PC-9 (cell line): ENCODE data around the gene GRP. TPM values are rescaled to one million over a fixed set of nuclear protein-coding genes. Genes with fewer than 3 reads are reported as not detected.

Experiments
- BruUV-seq: library from RNA; stranded (reverse); fragments of 400-500 nt; replicated peaks from 2 replicates; lab custom pipeline; 2021; lab: Mats Ljungman, UMichigan
- CTCF ChIA-PET: fragments of 300-600 bp; sonication (Branson Sonifier 250); formaldehyde crosslinking; loops from one replicate; lab custom pipeline; 2022; ENCODE audit warnings: antibody characterized with exemption; lab: Charles Lee
- POLR2A ChIA-PET: fragments of 300-600 bp; sonication (Branson Sonifier 250); formaldehyde crosslinking; loops from one replicate; lab custom pipeline; 2022; ENCODE audit warnings: antibody characterized with exemption; ENCODE audit not compliant: unreplicated experiment; lab: Charles Lee
- DNase-seq, 2 experiments: peaks; one replicate each; pipeline versions ENCODE4 v3.0.0 to v3.0.0-alpha.2; 2015 to 2022; ENCODE audit warnings: mixed read lengths in 1 of 2
- H2AFZ ChIP-seq: fragments of 200-600 bp; sonication (generic); 2 replicates; pipeline ENCODE4 v1.8.1; 2017; ENCODE audit warnings: antibody characterized with exemption
- H3F3A ChIP-seq: fragments of 200-600 bp; sonication (generic); 2 replicates; pipeline ENCODE4 v1.8.1; 2017; ENCODE audit warnings: antibody characterized with exemption, mild to moderate bottlenecking, low read depth; ENCODE audit not compliant: insufficient read depth
- H3K27ac ChIP-seq: fragments of 200-600 bp; sonication (generic); 2 replicates; pipeline ENCODE4 v1.6.1; 2016; ENCODE audit warnings: mixed run types
- H3K27me3 ChIP-seq: fragments of 200-600 bp; sonication (generic); 2 replicates; pipeline ENCODE4 v1.6.1; 2016; ENCODE audit warnings: low read depth, mixed run types; ENCODE audit not compliant: insufficient read depth
- H3K36me3 ChIP-seq: fragments of 200-600 bp; sonication (generic); 2 replicates; pipeline ENCODE4 v1.6.1; 2016; ENCODE audit warnings: low read depth, mixed run types
- H3K4me1 ChIP-seq: fragments of 200-600 bp; sonication (generic); replicated peaks from 2 replicates; pipeline ENCODE4 v1.6.1; 2016; ENCODE audit warnings: mixed run types; ENCODE audit not compliant: insufficient read depth
- H3K4me2 ChIP-seq: fragments of 200-600 bp; sonication (generic); 2 replicates; pipeline ENCODE4 v1.6.1; 2017; ENCODE audit warnings: mixed run types
- H3K4me3 ChIP-seq: fragments of 200-600 bp; sonication (generic); 2 replicates; pipeline ENCODE4 v1.6.1; 2016; ENCODE audit warnings: mixed run types
- H3K79me2 ChIP-seq: fragments of 200-600 bp; sonication (generic); 2 replicates; pipeline ENCODE4 v1.6.1; 2017; ENCODE audit warnings: low read depth, mixed run types
- H3K9me2 ChIP-seq: fragments of 200-600 bp; sonication (generic); 2 replicates; pipeline ENCODE4 v1.8.1; 2017; ENCODE audit warnings: mild to moderate bottlenecking; ENCODE audit not compliant: insufficient read depth
- H3K9me3 ChIP-seq: fragments of 200-600 bp; sonication (generic); 2 replicates; pipeline ENCODE4 v1.8.1; 2016; ENCODE audit warnings: low read depth; ENCODE audit not compliant: insufficient read depth
- H4K20me1 ChIP-seq: fragments of 200-600 bp; sonication (generic); 2 replicates; pipeline ENCODE4 v1.8.1; 2017; ENCODE audit not compliant: insufficient read depth
- EZH2 ChIP-seq: fragments of 200-600 bp; sonication (generic); IDR thresholded peaks from 2 replicates; pipeline ENCODE4 v1.8.0; 2017; ENCODE audit warnings: antibody characterized with exemption, low read depth
- intact Hi-C: fragments of 100-400 bp; cut with micrococcal nuclease; formaldehyde crosslinking; loops from one replicate; pipeline ENCODE4 v1.10.0; 2022; ENCODE audit not compliant: unreplicated experiment
- total RNA-seq: library from RNA; stranded (reverse); gene quantifications from 2 replicates; pipeline ENCODE4 v1.2.3, GENCODE V29; 2021
- TF ChIP-seq, protein P1 (sequence below): fragments of 200-600 bp; sonication (generic); conservative IDR thresholded peaks from 2 replicates; pipeline ENCODE4 v1.6.1; 2017; ENCODE audit warnings: mixed run types, antibody characterized with exemption, mild to moderate bottlenecking, moderate library complexity

GRP gene
- total RNA-seq, 1 experiment from 2014 or later, result not detected

DNA sequence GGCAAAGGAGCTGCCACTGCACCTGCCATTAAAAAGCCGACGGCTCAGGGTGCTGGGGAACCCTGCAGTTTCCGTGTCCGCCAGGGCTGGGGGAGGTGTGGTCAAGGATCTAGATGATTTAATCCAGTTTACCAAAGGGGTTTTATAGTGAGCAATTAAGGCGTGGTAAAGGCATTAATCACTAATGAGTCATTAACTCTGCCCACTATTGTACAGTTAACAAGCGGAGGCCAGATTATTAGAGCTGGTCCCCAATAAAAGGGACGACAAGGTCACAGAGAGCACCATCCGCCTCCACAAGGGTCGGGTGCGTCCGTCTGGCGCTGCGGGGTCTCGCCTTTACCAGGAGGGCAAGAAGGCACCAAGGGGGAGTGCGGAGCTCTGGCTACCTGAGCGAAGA, 43.7 kb downstream of the GRP start:
- intact Hi-C loops, result no loop called here
- H3K36me3 ChIP-seq, result no peaks in the 10 kb centered on the region
- H3K79me2 ChIP-seq, result no peaks in the 10 kb centered on the region
- DNase-seq, result no peak
- H3K27me3 ChIP-seq, result peaks cover 4% of the 10 kb centered on the region; the same call in 1 of the 2 replicates
- H3F3A ChIP-seq, result no peaks in the 10 kb centered on the region
- no peaks in the 10 kb centered on the region for H4K20me1 ChIP-seq
- ChIA-PET CTCF (no interaction called here), POLR2A (no interaction called here)
- TF ChIP-seq, protein P1, sequence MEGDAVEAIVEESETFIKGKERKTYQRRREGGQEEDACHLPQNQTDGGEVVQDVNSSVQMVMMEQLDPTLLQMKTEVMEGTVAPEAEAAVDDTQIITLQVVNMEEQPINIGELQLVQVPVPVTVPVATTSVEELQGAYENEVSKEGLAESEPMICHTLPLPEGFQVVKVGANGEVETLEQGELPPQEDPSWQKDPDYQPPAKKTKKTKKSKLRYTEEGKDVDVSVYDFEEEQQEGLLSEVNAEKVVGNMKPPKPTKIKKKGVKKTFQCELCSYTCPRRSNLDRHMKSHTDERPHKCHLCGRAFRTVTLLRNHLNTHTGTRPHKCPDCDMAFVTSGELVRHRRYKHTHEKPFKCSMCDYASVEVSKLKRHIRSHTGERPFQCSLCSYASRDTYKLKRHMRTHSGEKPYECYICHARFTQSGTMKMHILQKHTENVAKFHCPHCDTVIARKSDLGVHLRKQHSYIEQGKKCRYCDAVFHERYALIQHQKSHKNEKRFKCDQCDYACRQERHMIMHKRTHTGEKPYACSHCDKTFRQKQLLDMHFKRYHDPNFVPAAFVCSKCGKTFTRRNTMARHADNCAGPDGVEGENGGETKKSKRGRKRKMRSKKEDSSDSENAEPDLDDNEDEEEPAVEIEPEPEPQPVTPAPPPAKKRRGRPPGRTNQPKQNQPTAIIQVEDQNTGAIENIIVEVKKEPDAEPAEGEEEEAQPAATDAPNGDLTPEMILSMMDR, result no peak
- no peak for TF ChIP-seq EZH2
- H3K27ac ChIP-seq, result no peak overlapping the region
- BruUV-seq, result no TSS peak
- H3K9me2 ChIP-seq, result no peaks in the 10 kb centered on the region
- no peaks in the 10 kb centered on the region for H3K4me1 ChIP-seq
- no peaks in the 10 kb centered on the region for H3K9me3 ChIP-seq
- no peak overlapping the region for H3K4me3 ChIP-seq
- H2AFZ ChIP-seq, result no peak overlapping the region
- H3K4me2 ChIP-seq, result 0 out of 2 replicates have a peak overlapping the region, but pooled peaks have one; percentile 21

DNA sequence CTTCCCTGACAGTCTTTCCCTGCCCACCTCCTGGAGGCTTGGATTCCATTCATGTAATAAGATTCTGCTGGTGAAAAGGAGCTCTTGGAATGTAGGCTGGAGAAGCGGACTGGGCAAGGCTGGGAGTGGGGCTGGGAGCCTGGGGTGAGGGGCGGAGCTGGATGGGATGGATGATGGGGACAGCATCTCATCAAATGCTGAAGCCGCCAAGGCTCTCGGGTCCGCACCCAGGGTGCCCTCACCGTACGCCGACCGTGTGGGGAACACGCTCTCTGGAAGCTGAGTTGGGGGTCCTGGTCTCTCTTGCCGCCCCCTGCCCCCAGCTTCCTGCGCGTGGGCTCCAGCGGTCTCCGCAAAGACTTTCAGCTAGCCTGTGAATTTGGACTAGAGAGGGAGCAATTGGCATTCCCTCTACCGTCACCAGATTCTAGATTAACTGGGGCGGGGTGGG, 44.2 kb downstream of the GRP start:
- Histone ChIP-seq H3F3A (no peaks in the 10 kb centered on the region), H3K9me3 (no peaks in the 10 kb centered on the region), H3K27me3 (peaks cover 4% of the 10 kb centered on the region; the same call in 1 of the 2 replicates), H3K79me2 (no peaks in the 10 kb centered on the region), H3K4me2 (no peak overlapping the region), H3K9me2 (no peaks in the 10 kb centered on the region), H2AFZ (no peak overlapping the region), H3K27ac (no peak overlapping the region), H3K4me1 (no peaks in the 10 kb centered on the region), H4K20me1 (no peaks in the 10 kb centered on the region), H3K36me3 (no peaks in the 10 kb centered on the region), H3K4me3 (no peak overlapping the region)
- no TSS peak for BruUV-seq
- POLR2A ChIA-PET, result no interaction called here
- intact Hi-C loops, result no loop called here
- CTCF ChIA-PET, result no interaction called here
- TF ChIP-seq EZH2, result no peak
- TF ChIP-seq, protein P1, result no peak
- DNase-seq, result no peak

DNA sequence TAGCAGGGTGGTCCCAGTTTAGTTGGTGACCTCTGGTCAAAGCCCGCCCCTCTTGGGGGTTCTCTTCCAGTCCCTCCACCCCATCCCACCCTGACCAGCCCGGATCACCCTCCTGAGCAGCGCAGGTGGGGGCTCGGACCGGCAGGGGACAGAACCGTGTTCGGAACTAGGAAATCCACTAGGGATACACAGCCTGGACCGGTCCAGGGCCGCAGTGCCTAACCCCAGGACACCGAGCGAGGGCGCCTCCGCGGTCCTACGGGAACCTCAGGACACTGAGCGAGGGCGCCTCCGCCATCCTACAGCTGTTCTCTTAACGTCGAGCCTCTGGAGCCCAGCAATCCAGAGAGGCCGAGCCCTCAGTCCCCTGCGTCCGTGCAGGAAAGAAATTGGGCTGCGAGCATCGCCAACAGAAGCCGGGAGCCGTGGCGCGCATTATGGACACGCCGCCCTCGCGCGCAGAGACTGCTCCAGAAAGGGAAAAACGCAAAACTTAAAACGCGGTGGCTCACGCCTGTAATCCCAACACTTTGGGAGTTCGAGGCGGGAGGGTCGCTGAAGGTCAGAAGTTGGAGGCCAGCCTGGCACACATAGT, 44.8 kb downstream of the GRP start:
- POLR2A ChIA-PET, result no interaction called here
- intact Hi-C loops, result no loop called here
- no TSS peak for BruUV-seq
- H3K27ac ChIP-seq, result no peak overlapping the region
- H4K20me1 ChIP-seq, result no peaks in the 10 kb centered on the region
- H3K79me2 ChIP-seq, result no peaks in the 10 kb centered on the region
- CTCF ChIA-PET, result no interaction called here
- H3K4me2 ChIP-seq, result no peak overlapping the region
- H3K9me2 ChIP-seq, result no peaks in the 10 kb centered on the region
- peaks cover 2% of the 10 kb centered on the region; the same call in 1 of the 2 replicates for H3K27me3 ChIP-seq
- no peaks in the 10 kb centered on the region for H3K4me1 ChIP-seq
- no peaks in the 10 kb centered on the region for H3F3A ChIP-seq
- DNase-seq, result no peak
- H3K4me3 ChIP-seq, result no peak overlapping the region
- H2AFZ ChIP-seq, result no peak overlapping the region
- no peaks in the 10 kb centered on the region for H3K9me3 ChIP-seq
- no peak for TF ChIP-seq EZH2
- TF ChIP-seq, protein P1, result no peak
- no peaks in the 10 kb centered on the region for H3K36me3 ChIP-seq
